Measurements from ENCODE around the gene AP3M1.
"Not testable (repeated sequence)": the region's sequence is repeated elsewhere in the genome, so short reads cannot be mapped to it uniquely, and the experiment has no call there.

Gene AP3M1

GRCh38 chr10:74150204-74150989, at the start of gene AP3M1:
Gene AP3M1 (minus strand): TSS chr10:74150828. CDS start chr10:74138379, 12,449 bp downstream.
- no peak for DNase-seq

- DNase-seq: no peak
Measured at GRCh38 chr10:74199315-74199714, 48.7 kb upstream of the AP3M1 start.

GRCh38 chr10:74194999-74195398, 44.4 kb upstream of the AP3M1 start:
- DNase-seq: no peak

- peak in 1 of 2 donors; percentile 50 for DNase-seq
Measured at GRCh38 chr10:74194545-74194944, 43.9 kb upstream of the AP3M1 start.

- DNase-seq: no peak
Measured at GRCh38 chr10:74190494-74190893, 39.9 kb upstream of the AP3M1 start.

GRCh38 chr10:74189999-74190421, 39.4 kb upstream of the AP3M1 start:
- peak; percentile 21 to 41 for DNase-seq

GRCh38 chr10:74188617-74189016, 38.0 kb upstream of the AP3M1 start:
- DNase-seq: not testable (repeated sequence)

GRCh38 chr10:74187237-74187636, 36.6 kb upstream of the AP3M1 start:
- no peak for DNase-seq

- no peak for DNase-seq
Measured at GRCh38 chr10:74186678-74187077, 36.0 kb upstream of the AP3M1 start.

GRCh38 chr10:74179111-74179710, 28.6 kb upstream of the AP3M1 start:
- no peak for DNase-seq

- no peak for DNase-seq
Measured at GRCh38 chr10:74178042-74178791, 27.6 kb upstream of the AP3M1 start.

GRCh38 chr10:74177140-74177677, 26.6 kb upstream of the AP3M1 start:
- DNase-seq: no peak

- peak; percentile 96 for DNase-seq
Measured at GRCh38 chr10:74176380-74177139, 25.9 kb upstream of the AP3M1 start.

GRCh38 chr10:74175510-74176379, 25.1 kb upstream of the AP3M1 start:
- DNase-seq: no peak

- no peak for DNase-seq
Measured at GRCh38 chr10:74174521-74174920, 23.9 kb upstream of the AP3M1 start.

- no peak for DNase-seq
Measured at GRCh38 chr10:74171625-74172024, 21.0 kb upstream of the AP3M1 start.

- DNase-seq: no peak
Measured at GRCh38 chr10:74167443-74167842, 16.8 kb upstream of the AP3M1 start.

GRCh38 chr10:74165530-74165901, 14.9 kb upstream of the AP3M1 start:
- no peak for DNase-seq

GRCh38 chr10:74164716-74165529, 14.3 kb upstream of the AP3M1 start:
- DNase-seq: no peak

- DNase-seq: no peak
Measured at GRCh38 chr10:74163319-74164068, 12.9 kb upstream of the AP3M1 start.
